ENCODE results near the gene MMP25. TPM values are rescaled to one million over a fixed set of nuclear protein-coding genes. Genes with fewer than 3 reads are reported as not detected.

MMP25 gene
- total and polyA plus RNA-seq, 9 of the 15 experiments (the other 6 are each of a cell fraction or from before 2014, with no cell fraction given) = 0.03 to 0.04 TPM; not detected in 7

DNA sequence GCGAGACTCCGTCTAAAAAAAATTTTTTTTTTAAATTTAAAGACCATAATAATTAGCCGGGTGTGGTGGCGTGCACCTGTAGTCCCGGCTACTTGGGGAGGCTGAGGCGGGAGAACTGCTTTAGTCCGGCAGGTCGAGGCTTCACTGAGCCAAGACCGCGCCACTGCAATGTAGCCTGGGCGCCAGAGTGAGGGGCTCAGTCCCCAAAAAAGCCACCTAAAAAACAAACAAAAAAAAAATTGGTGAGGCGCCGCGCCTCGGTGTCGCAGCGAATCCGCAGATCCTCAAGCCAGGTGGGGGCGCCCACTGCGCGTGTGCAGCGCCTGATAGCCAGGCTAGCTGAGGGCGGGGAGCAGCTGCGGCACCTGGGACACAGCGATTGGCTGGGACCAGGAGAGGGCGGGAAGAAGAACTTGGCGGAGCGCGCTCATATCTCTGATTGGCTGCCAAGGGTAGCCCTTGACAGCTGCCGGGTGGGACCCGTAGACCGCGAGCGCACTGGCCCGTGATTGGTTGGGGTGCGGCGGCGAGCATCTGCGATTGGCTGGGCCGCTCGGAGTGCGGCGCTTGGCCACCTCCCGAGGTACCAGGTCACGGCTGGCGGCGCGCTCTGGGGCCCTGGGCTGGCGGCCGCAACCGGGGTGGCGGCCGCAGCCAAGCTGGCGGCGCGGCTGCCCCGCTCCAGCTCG, 42.6 kb upstream of the MMP25 start (continued):
- TF ChIP-seq, protein P1, sequence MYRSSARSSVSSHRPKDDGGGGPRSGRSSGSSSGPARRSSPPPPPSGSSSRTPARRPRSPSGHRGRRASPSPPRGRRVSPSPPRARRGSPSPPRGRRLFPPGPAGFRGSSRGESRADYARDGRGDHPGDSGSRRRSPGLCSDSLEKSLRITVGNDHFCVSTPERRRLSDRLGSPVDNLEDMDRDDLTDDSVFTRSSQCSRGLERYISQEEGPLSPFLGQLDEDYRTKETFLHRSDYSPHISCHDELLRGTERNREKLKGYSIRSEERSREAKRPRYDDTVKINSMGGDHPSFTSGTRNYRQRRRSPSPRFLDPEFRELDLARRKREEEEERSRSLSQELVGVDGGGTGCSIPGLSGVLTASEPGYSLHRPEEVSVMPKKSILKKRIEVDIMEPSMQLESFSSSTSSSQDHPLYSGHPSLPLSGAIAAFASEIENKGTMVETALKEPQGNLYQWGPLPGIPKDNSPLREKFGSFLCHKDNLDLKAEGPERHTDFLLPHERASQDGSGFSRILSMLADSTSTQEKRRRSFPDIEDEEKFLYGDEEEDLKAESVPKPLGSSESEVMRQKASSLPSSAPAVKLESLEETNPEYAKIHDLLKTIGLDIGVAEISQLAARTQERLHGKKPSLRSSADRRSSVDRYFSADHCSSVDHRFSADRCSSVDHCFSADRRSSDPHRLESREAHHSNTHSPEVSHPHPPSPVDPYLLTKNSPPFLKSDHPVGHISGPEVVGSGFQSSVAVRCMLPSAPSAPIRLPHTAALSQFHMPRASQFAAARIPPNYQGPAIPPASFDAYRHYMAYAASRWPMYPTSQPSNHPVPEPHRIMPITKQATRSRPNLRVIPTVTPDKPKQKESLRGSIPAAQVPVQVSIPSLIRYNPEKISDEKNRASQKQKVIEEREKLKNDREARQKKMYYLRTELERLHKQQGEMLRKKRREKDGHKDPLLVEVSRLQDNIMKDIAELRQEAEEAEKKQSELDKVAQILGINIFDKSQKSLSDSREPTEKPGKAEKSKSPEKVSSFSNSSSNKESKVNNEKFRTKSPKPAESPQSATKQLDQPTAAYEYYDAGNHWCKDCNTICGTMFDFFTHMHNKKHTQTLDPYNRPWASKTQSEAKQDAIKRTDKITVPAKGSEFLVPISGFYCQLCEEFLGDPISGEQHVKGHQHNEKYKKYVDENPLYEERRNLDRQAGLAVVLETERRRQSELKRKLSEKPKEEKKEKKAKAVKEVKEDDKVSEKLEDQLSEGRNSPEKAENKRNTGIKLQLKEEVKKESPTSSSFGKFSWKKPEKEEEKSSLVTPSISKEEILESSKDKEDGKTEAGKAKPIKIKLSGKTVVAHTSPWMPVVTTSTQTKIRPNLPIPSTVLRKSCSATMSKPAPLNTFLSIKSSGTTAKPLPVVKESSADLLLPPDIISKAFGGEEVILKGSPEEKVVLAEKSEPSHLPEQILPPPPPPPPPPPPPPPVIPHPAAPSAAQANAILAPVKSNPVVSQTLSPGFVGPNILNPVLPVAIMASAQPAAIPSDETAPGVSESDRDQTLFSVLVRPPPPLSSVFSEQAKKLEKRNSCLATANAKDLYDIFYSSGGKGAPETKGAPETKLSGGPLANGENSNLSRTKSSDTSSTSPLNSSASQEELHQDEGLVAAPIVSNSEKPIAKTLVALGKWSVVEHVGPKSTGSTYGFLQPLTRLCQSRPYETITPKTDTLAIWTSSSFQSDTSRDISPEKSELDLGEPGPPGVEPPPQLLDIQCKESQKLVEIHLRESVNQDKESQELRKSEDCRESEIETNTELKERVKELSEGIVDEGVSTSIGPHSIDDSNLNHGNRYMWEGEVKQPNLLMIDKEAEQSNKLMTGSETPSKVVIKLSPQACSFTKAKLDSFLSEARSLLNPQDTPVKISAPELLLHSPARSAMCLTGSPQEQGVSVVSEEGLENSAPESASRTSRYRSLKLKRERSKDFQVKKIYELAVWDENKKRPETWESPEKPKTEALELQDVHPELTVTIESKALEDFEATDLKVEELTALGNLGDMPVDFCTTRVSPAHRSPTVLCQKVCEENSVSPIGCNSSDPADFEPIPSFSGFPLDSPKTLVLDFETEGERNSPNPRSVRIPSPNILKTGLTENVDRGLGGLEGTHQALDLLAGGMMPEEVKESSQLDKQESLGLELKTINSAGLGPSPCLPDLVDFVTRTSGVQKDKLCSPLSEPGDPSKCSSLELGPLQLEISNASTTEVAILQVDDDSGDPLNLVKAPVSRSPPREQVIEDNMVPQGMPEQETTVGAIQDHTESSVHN (IDR thresholded peaks at IDR 0.05; ENCODE audit: borderline replicate concordance in 1 of 2, low read depth in 1 of 2) = no peak
- TF ChIP-seq HCFC1 (IDR thresholded peaks at IDR 0.05; ENCODE audit: low read depth, low read length) = peak; percentile 50
- TF ChIP-seq ZNF589 (CRISPR knock-in tag; IDR thresholded peaks at IDR 0.05; ENCODE audit: low read depth) = no peak
- TF ChIP-seq, protein P2, sequence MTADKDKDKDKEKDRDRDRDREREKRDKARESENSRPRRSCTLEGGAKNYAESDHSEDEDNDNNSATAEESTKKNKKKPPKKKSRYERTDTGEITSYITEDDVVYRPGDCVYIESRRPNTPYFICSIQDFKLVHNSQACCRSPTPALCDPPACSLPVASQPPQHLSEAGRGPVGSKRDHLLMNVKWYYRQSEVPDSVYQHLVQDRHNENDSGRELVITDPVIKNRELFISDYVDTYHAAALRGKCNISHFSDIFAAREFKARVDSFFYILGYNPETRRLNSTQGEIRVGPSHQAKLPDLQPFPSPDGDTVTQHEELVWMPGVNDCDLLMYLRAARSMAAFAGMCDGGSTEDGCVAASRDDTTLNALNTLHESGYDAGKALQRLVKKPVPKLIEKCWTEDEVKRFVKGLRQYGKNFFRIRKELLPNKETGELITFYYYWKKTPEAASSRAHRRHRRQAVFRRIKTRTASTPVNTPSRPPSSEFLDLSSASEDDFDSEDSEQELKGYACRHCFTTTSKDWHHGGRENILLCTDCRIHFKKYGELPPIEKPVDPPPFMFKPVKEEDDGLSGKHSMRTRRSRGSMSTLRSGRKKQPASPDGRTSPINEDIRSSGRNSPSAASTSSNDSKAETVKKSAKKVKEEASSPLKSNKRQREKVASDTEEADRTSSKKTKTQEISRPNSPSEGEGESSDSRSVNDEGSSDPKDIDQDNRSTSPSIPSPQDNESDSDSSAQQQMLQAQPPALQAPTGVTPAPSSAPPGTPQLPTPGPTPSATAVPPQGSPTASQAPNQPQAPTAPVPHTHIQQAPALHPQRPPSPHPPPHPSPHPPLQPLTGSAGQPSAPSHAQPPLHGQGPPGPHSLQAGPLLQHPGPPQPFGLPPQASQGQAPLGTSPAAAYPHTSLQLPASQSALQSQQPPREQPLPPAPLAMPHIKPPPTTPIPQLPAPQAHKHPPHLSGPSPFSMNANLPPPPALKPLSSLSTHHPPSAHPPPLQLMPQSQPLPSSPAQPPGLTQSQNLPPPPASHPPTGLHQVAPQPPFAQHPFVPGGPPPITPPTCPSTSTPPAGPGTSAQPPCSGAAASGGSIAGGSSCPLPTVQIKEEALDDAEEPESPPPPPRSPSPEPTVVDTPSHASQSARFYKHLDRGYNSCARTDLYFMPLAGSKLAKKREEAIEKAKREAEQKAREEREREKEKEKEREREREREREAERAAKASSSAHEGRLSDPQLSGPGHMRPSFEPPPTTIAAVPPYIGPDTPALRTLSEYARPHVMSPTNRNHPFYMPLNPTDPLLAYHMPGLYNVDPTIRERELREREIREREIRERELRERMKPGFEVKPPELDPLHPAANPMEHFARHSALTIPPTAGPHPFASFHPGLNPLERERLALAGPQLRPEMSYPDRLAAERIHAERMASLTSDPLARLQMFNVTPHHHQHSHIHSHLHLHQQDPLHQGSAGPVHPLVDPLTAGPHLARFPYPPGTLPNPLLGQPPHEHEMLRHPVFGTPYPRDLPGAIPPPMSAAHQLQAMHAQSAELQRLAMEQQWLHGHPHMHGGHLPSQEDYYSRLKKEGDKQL (CRISPR knock-in tag; IDR thresholded peaks at IDR 0.05; ENCODE audit: borderline replicate concordance) = no peak
- no peak for TF ChIP-seq MECOM (CRISPR knock-in tag; IDR thresholded peaks at IDR 0.05)
- TF ChIP-seq ZFX (CRISPR knock-in tag; IDR thresholded peaks at IDR 0.05) = peak; percentile 24; the same call in 1 of the 2 replicates
- TF ChIP-seq MBD2 (IDR thresholded peaks at IDR 0.05; ENCODE audit: borderline replicate concordance, low read depth) = peak; percentile 96
- 0 out of 4 replicates have a peak, but pooled peaks of 1 of the 2 experiments have one; percentile 23 for TF ChIP-seq KDM4B (IDR thresholded peaks at IDR 0.05; ENCODE audit: borderline replicate concordance in 2 of 2, low read depth in 1 of 2)
- TF ChIP-seq SREBF2 (CRISPR knock-in tag; IDR thresholded peaks at IDR 0.05) = no peak
- TF ChIP-seq CAMTA2 (CRISPR knock-in tag; conservative IDR thresholded peaks at IDR 0.05) = no peak
- TF ChIP-seq ZNF830 (CRISPR knock-in tag; IDR thresholded peaks at IDR 0.05) = no peak
- no peak for TF ChIP-seq ZNF551 (CRISPR knock-in tag; IDR thresholded peaks at IDR 0.05)
- TF ChIP-seq PCBP1 (IDR thresholded peaks at IDR 0.05; ENCODE audit: low read depth, low read length, poor library complexity, severe bottlenecking) = no peak
- no peak for TF ChIP-seq HMG20A (CRISPR knock-in tag; conservative IDR thresholded peaks at IDR 0.05)

Measured in K562 (cell line).